ENCODE data around the gene WRNIP1.
"Not testable (repeated sequence)": the region's sequence is repeated elsewhere in the genome, so short reads cannot be mapped to it uniquely, and the experiment has no call there.

Gene WRNIP1

GRCh38 chr6:2743280-2744208, 21.6 kb upstream of the WRNIP1 start:
- no peak for DNase-seq

- DNase-seq = peak; percentile 61
These were observed 20.9 kb upstream of the WRNIP1 start for GRCh38 chr6:2744209-2744771.

- DNase-seq = no peak
These were observed 20.4 kb upstream of the WRNIP1 start for GRCh38 chr6:2744778-2745177.

GRCh38 chr6:2745246-2745645, 19.9 kb upstream of the WRNIP1 start:
- DNase-seq = no peak

- DNase-seq = no peak
These were observed 18.6 kb upstream of the WRNIP1 start for GRCh38 chr6:2746557-2747061.

GRCh38 chr6:2748183-2748582, 17.0 kb upstream of the WRNIP1 start:
- DNase-seq = no peak

GRCh38 chr6:2749969-2750600, 15.1 kb upstream of the WRNIP1 start:
- peak; percentile 13 for DNase-seq

- no peak for DNase-seq
These were observed 14.4 kb upstream of the WRNIP1 start, which contains the start of gene MYLK4 for GRCh38 chr6:2750832-2751231. Gene MYLK4, minus strand, starts transcription at chr6:2750922. Its CDS starts 1,628 bp downstream, at chr6:2749294.

- no peak for DNase-seq
These were observed 13.3 kb upstream of the WRNIP1 start for GRCh38 chr6:2751871-2752270.

GRCh38 chr6:2752477-2753109, 12.6 kb upstream of the WRNIP1 start:
- no peak for DNase-seq

GRCh38 chr6:2753110-2753489, 12.1 kb upstream of the WRNIP1 start:
- DNase-seq = no peak

GRCh38 chr6:2753743-2754142, 11.4 kb upstream of the WRNIP1 start:
- no peak for DNase-seq

- no peak for DNase-seq
These were observed 10.8 kb upstream of the WRNIP1 start for GRCh38 chr6:2754393-2754792.

GRCh38 chr6:2754911-2755310, 10.3 kb upstream of the WRNIP1 start:
- DNase-seq = no peak

- DNase-seq = no peak
These were observed 9.7 kb upstream of the WRNIP1 start for GRCh38 chr6:2755456-2755855.

- DNase-seq = no peak
These were observed 9.0 kb upstream of the WRNIP1 start for GRCh38 chr6:2756241-2756640.

- no peak for DNase-seq
These were observed 8.4 kb upstream of the WRNIP1 start for GRCh38 chr6:2756687-2757224.

GRCh38 chr6:2758980-2759379, 6.2 kb upstream of the WRNIP1 start:
- DNase-seq = no peak

- DNase-seq = no peak
These were observed 4.0 kb upstream of the WRNIP1 start for GRCh38 chr6:2760882-2761842.

- DNase-seq = not testable (repeated sequence)
These were observed 2.3 kb upstream of the WRNIP1 start for GRCh38 chr6:2762868-2763267.

- no peak for DNase-seq
These were observed 1.8 kb upstream of the WRNIP1 start for GRCh38 chr6:2763345-2763841.
